ENCODE data around the gene DEAF1.

- TF ChIP-seq, protein P1, sequence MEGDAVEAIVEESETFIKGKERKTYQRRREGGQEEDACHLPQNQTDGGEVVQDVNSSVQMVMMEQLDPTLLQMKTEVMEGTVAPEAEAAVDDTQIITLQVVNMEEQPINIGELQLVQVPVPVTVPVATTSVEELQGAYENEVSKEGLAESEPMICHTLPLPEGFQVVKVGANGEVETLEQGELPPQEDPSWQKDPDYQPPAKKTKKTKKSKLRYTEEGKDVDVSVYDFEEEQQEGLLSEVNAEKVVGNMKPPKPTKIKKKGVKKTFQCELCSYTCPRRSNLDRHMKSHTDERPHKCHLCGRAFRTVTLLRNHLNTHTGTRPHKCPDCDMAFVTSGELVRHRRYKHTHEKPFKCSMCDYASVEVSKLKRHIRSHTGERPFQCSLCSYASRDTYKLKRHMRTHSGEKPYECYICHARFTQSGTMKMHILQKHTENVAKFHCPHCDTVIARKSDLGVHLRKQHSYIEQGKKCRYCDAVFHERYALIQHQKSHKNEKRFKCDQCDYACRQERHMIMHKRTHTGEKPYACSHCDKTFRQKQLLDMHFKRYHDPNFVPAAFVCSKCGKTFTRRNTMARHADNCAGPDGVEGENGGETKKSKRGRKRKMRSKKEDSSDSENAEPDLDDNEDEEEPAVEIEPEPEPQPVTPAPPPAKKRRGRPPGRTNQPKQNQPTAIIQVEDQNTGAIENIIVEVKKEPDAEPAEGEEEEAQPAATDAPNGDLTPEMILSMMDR (conservative IDR thresholded peaks at IDR 0.05 in 1 of 2, IDR thresholded peaks at IDR 0.05 in 1 of 2; ENCODE audit: low read depth in 1 of 2, low read length in 2 of 2) = no peak
- TF ChIP-seq EZH2 (IDR thresholded peaks at IDR 0.05; ENCODE audit: low read length, missing control alignments) = no peak
These were observed 47.7 kb upstream of the DEAF1 start for GRCh38 chr11:742571-743201.

All from fibroblast of lung (primary cell).